Renal pelvis (tissue), 4 donors: ENCODE results near the gene LONP2. TPM values are rescaled to one million over a fixed set of nuclear protein-coding genes. Genes with fewer than 3 reads are reported as not detected.
"Not testable (repeated sequence)": the region's sequence is repeated elsewhere in the genome, so short reads cannot be mapped to it uniquely, and the experiment has no call there.

Experiments
- DNase-seq: peaks from one replicate; pipeline ENCODE4 v3.0.0-alpha.2; 2013
- polyA plus RNA-seq, 3 donors: library from polyadenylated mRNA; unstranded; fragments of 120-200 nt; gene quantifications; one replicate each; pipeline ENCODE4 v1.2.1, GENCODE V29; 2013; ENCODE audit not compliant: insufficient read length in 3 of 3

Gene LONP2
- polyA plus RNA-seq, 3 donors = 60.8 to 93.1 (median 84.2) TPM

DNA sequence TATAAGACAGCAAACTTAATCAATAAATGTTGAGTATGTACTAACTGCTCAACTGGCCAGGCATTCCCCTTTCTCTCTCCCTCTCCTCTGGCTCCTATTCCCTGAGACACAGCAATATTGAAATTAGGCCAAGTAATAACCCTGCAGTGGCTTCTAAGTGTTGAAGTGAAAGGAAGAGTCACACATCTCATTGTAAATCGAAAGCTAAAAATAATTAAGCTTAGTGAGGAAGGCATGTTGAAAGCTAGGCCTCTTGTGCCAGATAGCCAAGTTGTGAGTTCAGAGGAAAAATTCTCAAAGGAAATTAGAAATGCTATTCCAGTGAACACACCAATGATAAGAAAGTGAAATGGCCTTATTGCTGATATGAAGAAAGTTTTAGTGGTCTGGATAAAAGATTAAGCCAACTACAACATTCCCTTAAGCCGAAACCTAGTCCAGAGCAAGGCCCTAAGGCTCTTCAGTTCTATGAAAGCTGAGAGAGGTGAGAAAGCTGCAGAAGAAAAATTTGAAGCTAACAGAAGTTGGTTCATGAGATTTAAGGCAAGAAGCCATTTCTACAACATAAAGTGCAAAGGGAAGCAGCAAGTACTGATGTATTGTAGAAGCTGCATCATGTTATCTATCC, 38.6 kb downstream of the LONP2 start:
- no peak for DNase-seq

DNA sequence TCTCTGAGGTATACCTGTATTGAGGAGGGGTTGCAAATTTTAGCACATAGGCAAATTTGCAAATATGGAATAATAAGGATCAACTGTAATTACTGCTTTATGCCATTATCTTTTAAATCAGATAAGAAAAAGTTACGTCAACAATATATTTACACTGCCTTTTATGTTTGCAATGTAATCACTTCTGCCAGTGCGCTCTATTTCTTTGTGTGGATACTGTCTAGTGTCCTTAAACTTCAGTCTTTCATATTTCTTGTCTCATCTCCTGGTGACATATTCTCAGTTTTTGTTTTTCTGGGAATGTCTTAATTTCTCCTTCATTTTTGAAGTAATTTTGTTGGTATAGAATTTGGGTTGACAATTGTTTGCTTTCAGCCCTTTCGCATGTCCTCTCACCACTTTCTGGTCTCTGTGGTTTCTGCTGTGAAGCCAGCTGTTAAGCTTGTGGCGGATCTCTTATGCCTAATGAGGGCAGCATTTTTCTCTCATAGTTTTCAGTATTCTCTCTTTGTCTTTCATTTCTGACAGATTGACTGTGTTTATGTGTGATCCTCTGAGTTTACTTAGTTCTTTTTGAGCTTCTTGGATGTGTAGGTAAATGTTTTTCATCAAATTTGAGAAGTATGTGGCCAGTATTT, 40.8 kb downstream of the LONP2 start:
- DNase-seq = no peak

DNA sequence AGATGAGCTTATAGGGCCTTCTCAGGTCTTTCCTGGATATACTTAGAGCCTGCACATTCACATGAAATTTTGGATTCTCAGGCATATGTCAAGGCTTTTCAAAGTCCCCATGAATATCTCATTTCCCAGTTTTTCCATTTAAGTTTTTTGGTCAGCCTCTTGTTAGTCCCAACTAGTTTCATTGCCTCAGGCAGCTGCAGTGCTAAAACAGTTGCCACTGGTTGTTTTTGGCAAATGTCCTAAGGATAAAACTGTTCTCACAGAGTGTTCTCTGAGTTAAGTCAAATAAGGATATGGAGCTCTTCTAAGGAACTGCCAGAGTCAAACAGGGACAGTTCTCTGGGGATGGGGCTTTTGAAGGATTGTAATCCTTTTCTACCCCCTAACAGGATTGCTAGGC, 43.1 kb downstream of the LONP2 start:
- DNase-seq = no peak

DNA sequence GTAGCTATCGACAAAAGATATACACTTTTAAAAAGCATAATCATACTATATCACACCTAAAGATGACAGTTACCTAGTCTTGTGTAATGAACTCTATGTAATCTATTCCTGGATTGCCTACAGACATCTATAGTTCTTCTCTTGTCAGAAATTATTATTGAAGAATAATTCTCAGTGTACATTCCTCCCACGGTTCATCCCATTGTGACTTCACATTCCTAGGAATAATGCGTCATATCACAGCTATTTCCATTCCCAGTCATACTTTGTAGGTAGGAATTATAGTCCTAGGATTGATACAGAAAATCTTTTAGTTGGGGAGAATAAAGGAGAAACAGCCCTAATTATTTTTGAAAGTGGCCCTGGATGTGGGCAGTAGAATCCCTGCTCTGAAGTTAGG, 47.2 kb downstream of the LONP2 start:
- DNase-seq = no peak

DNA sequence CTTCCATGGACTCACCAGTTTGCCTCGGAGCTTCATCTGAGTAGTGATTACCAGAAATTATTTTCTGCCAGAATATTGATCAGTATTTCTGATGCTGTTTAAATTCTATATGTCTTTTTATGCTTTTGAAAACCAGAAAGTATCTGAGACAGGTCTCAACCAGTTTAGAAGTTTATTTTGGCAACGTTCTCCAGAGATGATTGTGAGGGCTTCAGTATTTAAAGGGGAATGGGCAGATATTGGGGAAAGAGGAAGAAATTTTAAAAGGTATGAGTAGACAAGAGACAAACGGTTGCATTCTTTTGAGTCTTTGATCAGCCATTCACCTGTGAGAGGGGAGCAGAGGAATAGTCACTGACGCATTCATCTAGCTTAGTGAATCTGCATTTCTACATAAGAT, 47.7 kb downstream of the LONP2 start:
- no peak for DNase-seq

DNA sequence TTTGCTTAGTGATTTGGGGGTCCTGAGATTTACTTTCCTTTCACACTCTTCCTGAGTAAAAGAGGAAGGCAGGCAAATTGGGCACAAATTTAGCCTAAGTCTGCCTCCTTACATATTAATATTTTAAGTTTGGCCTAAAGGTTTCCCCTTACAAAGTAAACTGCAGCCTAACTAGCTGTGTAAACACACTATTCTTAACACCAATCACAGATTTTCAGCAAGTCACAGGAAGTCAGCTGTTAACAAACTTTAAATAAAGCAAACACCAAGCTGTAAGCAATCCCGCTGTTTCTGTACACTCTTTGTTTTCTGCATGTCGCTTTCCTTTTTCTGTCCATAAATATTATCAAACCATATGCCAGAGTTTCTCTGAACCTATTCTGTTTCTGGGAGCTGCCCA, 48.4 kb downstream of the LONP2 start:
- no peak for DNase-seq

DNA sequence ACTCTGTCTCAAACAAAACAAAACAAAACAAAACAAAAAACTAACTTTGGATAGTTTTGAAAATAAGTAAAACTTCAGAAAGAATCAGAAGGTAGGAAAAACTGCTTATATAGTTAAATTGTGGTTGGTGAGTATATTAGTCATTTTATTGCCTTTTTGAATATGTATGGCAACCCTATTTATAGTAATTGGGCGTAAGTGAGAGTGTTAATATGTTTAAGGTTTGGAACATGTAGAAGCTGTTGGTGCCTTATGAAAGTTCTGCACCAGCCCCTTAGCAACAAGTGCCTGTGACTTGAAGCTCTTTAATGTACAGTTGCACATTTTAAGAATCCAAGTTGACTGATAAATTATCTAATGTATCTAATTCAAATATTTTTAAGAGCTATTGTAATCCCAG, 50.6 kb downstream of the LONP2 start:
- no peak for DNase-seq

DNA sequence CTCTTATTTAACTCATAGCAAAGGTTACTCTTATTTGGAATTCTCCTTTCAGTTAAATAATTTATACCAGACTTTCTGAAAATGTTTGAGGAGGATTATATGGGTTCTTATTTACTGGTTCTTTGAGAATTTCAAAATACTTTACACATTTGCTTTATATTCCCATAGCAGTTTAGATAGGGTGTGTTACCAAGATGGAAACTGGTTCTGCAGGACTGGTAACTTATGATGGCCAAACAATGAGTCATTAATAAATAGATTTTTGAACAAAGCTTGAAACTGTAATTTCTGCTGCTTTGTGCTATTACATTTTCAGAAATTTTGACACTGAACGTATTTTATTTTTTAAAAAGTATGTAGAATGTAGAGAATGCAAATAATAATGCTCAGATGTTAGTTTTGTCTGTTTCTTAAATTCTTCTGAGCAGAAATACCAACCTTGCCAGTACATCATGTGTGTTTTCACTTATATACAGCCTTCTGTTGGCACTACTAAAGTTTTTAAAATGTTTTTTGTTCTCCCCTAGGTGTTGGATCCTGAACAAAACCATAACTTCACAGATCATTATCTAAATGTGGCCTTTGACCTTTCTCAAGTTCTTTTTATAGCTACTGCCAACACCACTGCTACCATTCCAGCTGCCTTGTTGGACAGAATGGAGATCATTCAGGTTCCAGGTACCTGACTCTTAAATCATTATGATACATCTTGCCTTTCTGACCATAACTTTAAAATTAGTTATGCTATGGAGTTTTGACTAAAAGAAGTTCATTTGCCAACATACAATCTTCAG, 51.6 kb downstream of the LONP2 start:
- DNase-seq = no peak

DNA sequence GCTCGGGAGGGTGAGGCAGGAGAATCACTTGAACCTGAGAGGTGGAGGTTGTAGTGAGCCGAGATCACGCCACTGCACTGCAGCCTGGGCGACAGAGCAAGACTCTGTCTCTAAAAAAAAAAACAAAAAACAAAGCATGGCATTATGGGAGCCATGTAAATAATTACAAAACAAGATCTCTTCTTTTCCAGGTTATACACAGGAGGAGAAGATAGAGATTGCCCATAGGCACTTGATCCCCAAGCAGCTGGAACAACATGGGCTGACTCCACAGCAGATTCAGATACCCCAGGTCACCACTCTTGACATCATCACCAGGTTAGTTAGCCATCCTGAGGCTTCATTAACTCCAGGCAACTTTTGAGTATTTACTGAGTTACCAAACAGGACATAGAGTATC, 55.4 kb downstream of the LONP2 start:
- no peak for DNase-seq

DNA sequence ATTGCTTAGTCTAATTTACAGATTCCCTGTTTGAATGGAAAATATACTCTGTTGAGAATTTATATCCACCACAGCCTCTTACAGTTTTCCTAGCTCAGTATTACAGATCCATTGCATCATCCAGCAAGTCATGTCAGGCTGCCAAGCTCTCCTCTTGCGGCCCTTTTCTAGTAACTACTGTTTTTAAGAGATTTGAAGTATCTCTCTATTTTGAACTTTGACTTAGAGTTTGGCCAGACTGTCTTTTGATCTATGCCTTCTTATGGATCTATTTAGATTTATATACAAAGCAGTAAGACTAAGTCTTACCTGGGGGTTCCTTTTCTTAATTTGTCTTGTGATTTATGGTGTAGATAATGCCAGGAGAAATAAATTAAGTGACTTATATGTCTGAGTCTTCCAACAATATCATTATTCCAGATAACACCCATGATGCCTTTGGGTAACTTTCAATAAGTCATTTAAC, 56.3 kb downstream of the LONP2 start:
- DNase-seq = no peak

DNA sequence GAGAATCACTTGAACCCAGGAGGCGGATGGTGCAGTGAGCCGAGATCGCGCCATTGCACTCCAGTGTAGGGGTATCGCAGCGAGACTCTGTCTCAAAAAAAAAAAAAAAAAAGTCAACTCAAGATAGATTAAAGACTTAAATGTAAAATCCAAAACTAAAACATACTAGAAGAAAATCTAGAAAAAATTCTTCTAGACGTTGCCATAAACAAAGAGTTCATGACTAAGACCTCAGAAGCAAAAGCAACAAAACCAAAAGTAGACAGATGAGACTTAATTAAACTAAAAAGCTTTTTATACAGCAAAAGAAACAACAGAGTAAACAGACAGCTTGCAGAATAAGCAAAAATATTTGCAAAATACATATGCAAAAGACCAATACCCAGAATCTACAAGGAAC, 64.4 kb downstream of the LONP2 start:
- DNase-seq = no peak

DNA sequence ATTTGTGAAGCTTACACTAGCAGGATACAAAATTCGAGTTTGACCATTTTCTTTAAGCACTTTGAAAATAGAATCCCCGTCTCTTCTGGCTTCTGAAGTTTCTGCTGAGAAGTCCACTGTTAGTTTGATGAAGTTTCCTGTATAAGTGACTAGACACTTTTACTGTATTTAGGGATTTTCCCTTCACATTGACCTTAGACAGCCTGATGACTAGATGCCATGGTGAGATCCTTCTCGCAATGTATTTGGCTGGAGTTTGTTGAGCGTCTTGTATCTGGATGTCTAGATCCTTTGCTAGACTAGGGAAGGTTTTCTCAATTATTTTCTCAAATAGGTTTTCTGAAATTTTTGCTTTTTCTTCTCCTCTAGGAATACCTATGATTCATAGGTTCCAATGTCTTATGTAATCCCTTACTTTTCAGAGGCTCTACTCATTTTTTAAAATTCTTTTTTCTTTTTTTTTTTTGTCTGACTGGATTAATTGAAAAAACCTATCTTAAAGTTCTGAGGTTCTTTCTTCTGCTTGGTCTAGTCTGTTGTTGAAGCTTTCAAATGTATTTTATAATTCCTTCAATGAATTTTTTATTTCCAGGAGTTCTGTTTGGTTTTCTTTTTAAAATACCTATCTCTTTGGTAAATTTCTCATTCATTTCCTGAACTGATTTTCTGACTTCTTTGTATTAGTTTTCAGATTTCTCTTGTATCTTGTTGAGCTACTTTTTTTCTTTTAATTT, 67.0 kb downstream of the LONP2 start:
- DNase-seq = no peak

DNA sequence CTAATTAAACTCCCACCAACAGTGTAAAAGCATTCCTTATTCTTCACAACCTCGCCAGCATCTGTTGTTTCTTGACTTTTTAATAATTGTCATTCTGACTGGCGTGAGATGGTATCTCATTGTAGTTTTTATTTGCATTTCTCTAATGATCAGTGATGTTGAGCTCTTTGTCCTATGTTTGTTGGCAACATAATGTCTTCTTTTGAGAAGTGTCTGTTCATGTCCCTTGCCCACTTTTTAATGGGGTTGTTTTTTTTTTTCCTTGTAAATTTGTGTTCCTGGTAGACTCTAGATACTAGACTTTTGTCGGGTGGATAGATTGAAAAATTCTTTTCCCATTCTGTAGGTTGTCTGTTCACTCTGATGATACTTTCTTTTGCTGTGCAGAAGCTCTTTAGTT, 69.8 kb downstream of the LONP2 start:
- DNase-seq = not testable (repeated sequence)

DNA sequence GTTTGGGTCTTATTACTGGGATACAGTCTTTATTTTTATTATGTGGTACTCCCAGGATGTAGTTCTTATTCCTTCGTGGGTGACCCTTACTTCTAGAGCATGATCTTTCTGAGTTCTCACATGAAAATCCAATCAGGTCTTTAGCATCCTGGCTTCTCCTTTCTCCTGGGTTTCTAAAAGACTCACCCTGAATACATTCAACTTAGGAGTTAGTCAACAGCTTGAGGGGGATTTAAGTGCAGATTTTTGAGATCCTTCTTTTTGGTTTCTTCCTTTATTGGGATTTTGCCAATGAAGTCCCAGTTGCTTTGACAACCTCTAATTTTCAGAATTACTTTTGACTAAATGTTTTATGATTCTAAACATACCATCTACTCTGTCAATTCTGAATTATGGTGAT, 72.9 kb downstream of the LONP2 start:
- DNase-seq = no peak

DNA sequence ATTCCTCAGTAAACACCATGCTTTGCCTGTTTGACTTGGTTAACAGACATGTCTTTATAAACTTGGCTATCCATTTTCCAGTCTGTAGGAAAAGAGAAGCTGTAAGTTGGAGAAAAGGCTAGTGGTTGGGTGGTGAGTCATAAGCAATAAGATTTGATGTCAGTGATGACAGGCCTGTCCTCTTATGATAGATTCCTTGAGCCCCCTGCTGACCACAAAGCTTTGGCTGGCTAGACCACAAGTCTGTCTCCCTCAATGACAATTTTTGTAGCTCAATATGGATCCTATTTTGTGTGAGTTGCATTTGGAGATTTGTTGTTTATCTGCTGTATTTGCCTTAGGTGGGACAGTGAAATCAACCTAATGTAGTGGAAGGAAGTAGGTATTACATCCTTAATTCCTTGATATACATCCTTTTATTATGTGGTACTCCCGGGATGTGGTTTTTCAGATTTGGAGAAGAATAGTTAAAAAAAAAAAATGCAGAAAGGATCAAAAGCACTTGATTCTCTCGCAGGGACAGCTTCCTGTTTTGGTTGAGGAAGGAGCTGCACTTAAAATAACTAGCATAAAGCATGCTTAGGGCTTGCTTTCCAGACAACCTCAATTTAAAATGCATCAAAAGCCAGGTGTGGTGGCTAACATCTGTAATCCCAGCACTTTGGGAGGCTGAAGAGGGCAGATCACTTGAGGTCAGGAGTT, 73.7 kb downstream of the LONP2 start:
- no peak for DNase-seq

DNA sequence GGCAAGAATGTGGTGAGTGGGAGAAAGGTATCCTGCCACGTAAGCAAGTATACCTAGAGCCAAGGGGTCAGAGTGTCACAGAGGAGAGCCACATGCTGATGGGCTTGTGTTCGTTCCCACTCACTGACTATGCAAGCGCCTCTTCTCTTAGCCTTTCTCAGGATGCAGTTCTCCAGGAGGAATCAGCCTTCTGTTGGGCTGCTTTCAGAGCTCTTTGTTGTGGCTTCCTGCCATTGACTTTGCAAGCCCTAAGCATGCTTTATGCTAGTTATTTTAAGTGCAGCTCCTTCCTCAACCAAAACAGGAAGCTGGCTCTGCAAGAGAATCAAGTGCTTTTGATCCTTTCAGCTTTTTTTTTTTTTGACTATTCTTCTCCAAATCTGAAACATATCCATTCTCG, 74.5 kb downstream of the LONP2 start:
- no peak for DNase-seq

DNA sequence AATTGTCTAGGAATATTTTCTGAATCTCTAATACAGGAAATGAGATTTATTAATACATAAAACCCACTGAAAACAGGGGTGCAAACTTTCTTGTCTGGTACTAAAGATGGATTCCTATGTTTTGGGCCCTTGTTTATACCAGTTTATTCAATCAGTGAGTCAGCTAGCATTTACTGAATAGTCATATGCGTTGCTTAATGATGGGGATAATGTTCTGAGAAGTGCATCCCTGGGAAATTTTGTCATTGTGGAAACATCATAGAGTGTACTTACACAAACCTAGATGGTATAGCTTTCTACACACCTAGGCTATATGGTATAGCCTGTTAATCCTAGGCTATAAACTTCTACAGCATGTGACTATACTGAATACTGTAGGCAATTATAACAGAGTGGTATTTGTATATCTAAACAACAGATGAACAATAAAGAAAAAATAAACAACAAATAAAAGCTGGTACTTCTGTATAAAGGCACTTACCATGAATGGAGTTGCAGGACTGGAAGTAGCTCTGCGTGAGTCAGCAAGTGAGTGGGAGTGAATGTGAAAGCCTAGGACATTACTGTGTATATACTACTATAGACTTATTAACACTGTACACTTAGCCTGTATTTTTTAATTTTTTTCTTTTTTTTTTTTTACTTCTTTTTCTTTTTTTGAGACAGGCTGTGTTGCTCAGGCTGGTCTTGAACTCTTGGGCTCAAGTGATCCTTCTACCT, 77.4 kb downstream of the LONP2 start:
- no peak for DNase-seq

DNA sequence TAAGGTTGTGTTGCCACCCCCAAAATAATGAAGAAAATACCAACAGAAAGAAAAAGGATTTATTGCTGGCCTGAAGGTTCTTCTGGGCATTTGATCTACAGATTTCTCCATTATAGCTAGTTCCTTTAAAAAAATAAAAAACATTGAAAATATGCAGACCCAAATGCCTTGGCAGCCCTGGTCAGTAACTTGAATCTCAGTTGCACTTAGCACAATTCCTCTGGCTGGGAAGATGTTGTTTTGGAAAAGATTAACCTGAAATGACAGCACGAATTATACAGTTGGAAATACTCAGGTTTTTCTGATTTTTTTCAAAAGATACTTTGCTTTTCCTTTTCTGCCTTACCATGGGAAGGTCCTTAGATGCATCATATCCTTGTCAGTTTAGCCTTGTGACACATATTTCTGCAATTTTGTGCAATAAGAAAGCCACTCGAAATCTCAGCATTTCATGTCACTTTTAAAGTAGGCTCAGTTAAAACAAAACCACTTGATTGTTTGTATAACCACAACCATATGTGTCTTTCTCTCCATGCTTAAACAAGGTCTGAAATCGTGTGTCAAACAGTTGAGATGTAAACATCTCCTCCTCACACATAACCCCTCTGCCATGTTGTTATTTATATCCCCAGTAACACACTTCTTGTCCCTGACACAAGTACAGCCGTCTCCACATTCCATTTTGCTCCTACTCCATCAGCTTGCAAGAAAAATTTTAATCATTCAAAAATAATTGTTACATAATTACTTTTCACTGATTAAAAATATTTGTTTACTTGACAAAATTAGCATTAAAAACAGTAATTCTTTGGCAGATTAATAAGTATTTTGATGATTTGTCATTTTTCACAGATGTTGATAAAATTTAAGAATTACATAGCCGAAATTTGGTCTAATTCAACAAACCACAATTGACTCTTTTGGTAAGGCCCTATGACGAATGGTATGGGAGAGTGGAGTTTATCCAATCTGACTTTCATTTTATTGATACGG, 80.0 kb downstream of the LONP2 start:
- DNase-seq = no peak

DNA sequence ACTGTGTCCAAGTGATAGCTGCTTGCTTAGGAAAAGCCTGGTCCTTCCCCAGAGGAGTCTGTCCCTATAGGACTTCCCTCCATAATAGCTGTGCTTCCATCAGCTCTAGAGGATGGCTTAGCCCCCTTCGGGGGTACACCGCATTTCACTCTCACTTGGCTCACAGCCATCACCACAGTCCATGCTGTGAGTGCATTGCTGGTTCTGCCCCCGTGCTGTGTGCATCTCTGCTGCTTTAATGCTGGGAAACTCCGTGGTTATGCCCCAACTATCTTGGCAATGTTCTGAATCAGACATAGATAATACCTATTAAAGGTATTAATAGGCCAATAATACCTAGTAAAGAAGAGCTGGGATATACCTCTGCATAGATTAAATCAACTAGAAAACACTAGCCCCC, 82.8 kb downstream of the LONP2 start:
- DNase-seq = no peak

DNA sequence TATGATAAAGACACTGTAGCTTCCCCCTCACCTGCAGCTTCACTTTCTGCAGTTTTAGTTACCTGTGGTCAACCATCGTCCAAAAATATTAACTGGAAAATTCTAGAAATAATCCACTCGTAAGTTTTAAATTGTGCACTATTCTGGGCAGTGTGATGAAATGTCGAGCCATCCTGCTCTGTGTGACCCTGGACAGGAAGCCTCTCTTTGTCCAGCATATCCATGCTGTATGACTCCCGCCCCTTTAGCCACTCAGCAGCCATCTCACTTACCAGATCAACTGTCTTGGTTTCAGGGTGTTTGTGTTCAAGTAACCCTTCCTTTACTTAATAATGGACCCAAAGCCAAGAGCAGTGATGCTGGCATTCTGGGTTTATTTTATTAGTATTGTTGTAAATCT, 85.0 kb downstream of the LONP2 start:
- no peak for DNase-seq
